Middle frontal gyrus (tissue), 1 donor: ENCODE results near the gene PKP4.

ENCODE experiments used
- DNase-seq: peaks from one replicate; pipeline ENCODE4 v3.0.0-alpha.2; 2015; ENCODE audit warnings: low spot score; ENCODE audit errors: extremely low spot score

PKP4 gene

GRCh38 chr2:158583923-158584322 lies 127.2 kb downstream of the PKP4 start:
- DNase-seq = no peak

- no peak for DNase-seq
Measured at GRCh38 chr2:158586491-158586890, 129.7 kb downstream of the PKP4 start.

- no peak for DNase-seq
Measured at GRCh38 chr2:158589303-158589702, 132.6 kb downstream of the PKP4 start.

- DNase-seq = no peak
Measured at GRCh38 chr2:158598862-158599517, 142.2 kb downstream of the PKP4 start.

- no peak for DNase-seq
Measured at GRCh38 chr2:158599609-158600008, 142.9 kb downstream of the PKP4 start.

- DNase-seq = no peak
Measured at GRCh38 chr2:158600155-158600802, 143.5 kb downstream of the PKP4 start.

- DNase-seq = no peak
Measured at GRCh38 chr2:158602027-158602426, 145.3 kb downstream of the PKP4 start.

- no peak for DNase-seq
Measured at GRCh38 chr2:158603205-158603604, 146.5 kb downstream of the PKP4 start.

- no peak for DNase-seq
Measured at GRCh38 chr2:158603986-158604385, 147.2 kb downstream of the PKP4 start.

- no peak for DNase-seq
Measured at GRCh38 chr2:158610059-158610458, 153.3 kb downstream of the PKP4 start.

- no peak for DNase-seq
Measured at GRCh38 chr2:158616480-158617000, 159.8 kb downstream of the PKP4 start.

GRCh38 chr2:158618891-158619490 lies 162.2 kb downstream of the PKP4 start:
- DNase-seq = no peak

- DNase-seq = no peak
Measured at GRCh38 chr2:158619496-158619895, 162.7 kb downstream of the PKP4 start.

GRCh38 chr2:158620656-158621055 lies 163.9 kb downstream of the PKP4 start:
- DNase-seq = no peak

- DNase-seq = no peak
Measured at GRCh38 chr2:158624071-158624667, 167.4 kb downstream of the PKP4 start.

GRCh38 chr2:158624961-158625360 lies 168.2 kb downstream of the PKP4 start:
- DNase-seq = no peak

GRCh38 chr2:158629116-158629515 lies 172.4 kb downstream of the PKP4 start:
- no peak for DNase-seq

GRCh38 chr2:158633261-158633660 lies 176.5 kb downstream of the PKP4 start:
- no peak for DNase-seq

GRCh38 chr2:158634627-158635026 lies 177.9 kb downstream of the PKP4 start:
- DNase-seq = no peak

GRCh38 chr2:158635961-158636601 lies 179.3 kb downstream of the PKP4 start:
- no peak for DNase-seq

GRCh38 chr2:158637357-158637756 lies 180.6 kb downstream of the PKP4 start:
- no peak for DNase-seq

- no peak for DNase-seq
Measured at GRCh38 chr2:158644139-158644538, 187.4 kb downstream of the PKP4 start.
